DMS 273 (cell line): ENCODE data around the gene ZNF230.

Experiments
- DNase-seq: peaks from one replicate; lab custom pipeline; 2025; ENCODE audit not compliant: unreplicated experiment; lab: John Stamatoyannopoulos, UW

ZNF230 gene

GRCh38 chr19:44002566-44003460 is at the start of gene ZNF230:
Gene ZNF230 (plus strand): TSS chr19:44002957. CDS start chr19:44007079, 4,122 bp downstream.
- peak; percentile 98 for DNase-seq

- DNase-seq, result no peak
Observed at GRCh38 chr19:43956827-43957226, 45.9 kb upstream of the ZNF230 start.

- DNase-seq, result no peak
Observed at GRCh38 chr19:43957891-43958290, 44.9 kb upstream of the ZNF230 start.

GRCh38 chr19:43960411-43960810 is 42.3 kb upstream of the ZNF230 start:
- DNase-seq, result no peak

GRCh38 chr19:43966079-43966694 is 36.6 kb upstream of the ZNF230 start:
- no peak for DNase-seq

- DNase-seq, result no peak
Observed at GRCh38 chr19:43976732-43977131, 26.0 kb upstream of the ZNF230 start.

GRCh38 chr19:43983544-43983911 is 19.2 kb upstream of the ZNF230 start:
- DNase-seq, result no peak

GRCh38 chr19:43983912-43984686 is 18.7 kb upstream of the ZNF230 start, which contains the start of gene ZNF155:
Gene ZNF155 (plus strand): TSS chr19:43984188. CDS start chr19:43988544, 4,356 bp downstream.
- peak; percentile 99 for DNase-seq

- DNase-seq, result peak; percentile 45
Observed at GRCh38 chr19:43984687-43985000, 18.1 kb upstream of the ZNF230 start.

- DNase-seq, result no peak
Observed at GRCh38 chr19:43997631-43998290, 5.0 kb upstream of the ZNF230 start.

GRCh38 chr19:44002212-44002565 is 568 bp upstream of the ZNF230 start:
- no peak for DNase-seq

GRCh38 chr19:44003461-44004009 is 778 bp downstream of the ZNF230 start:
- peak; percentile 37 for DNase-seq

- DNase-seq, result no peak
Observed at GRCh38 chr19:44005973-44006372, 3.2 kb downstream of the ZNF230 start.

- no peak for DNase-seq
Observed at GRCh38 chr19:44007473-44007872, 4.7 kb downstream of the ZNF230 start.

GRCh38 chr19:44010468-44010867 is 7.7 kb downstream of the ZNF230 start:
- no peak for DNase-seq

GRCh38 chr19:44019498-44019897 is 16.7 kb downstream of the ZNF230 start:
- no peak for DNase-seq

- no peak for DNase-seq
Observed at GRCh38 chr19:44021221-44021620, 18.5 kb downstream of the ZNF230 start.

- DNase-seq, result no peak
Observed at GRCh38 chr19:44024900-44025216, 22.1 kb downstream of the ZNF230 start.

- DNase-seq, result peak; percentile 92
Observed at GRCh38 chr19:44025217-44025936, 22.6 kb downstream of the ZNF230 start, which contains the start of gene ZNF222. Gene ZNF222 (plus strand): TSS chr19:44025379. CDS start chr19:44025437, 58 bp downstream.

- no peak for DNase-seq
Observed at GRCh38 chr19:44026622-44027021, 23.9 kb downstream of the ZNF230 start.
